WTC11 (cell line): ENCODE data around the gene TECR. TPM values are rescaled to one million over a fixed set of nuclear protein-coding genes. Genes with fewer than 3 reads are reported as not detected.

Source experiments
- ATAC-seq: fragments of 200-7000 bp; cut with Tn5 transposase; 2 replicates; pipeline ENCODE4 v1.10.0; 2021; ENCODE audit warnings: mild to moderate bottlenecking, moderate library complexity
- CTCF ChIA-PET: fragments of 300-600 bp; sonication (Branson Sonifier 250); formaldehyde crosslinking; loops from one replicate; lab custom pipeline; 2021; ENCODE audit warnings: antibody characterized with exemption; lab: Charles Lee
- POLR2A ChIA-PET: fragments of 350-600 bp; sonication (Branson Sonifier 250); formaldehyde crosslinking; loops from one replicate; lab custom pipeline; 2021; ENCODE audit warnings: antibody characterized with exemption; lab: Charles Lee
- DNase-seq: peaks from one replicate; pipeline ENCODE4 v3.0.0; 2021; ENCODE audit warnings: low spot score
- H3K27ac Mint-ChIP-seq: 2 replicates; pipeline ENCODE4 v1.8.0; 2021; ENCODE audit warnings: mixed read lengths
- H3K27me3 Mint-ChIP-seq: 2 replicates; pipeline ENCODE4 v1.8.0; 2021; ENCODE audit warnings: low read depth, mild to moderate bottlenecking, moderate library complexity, mixed read lengths
- H3K36me3 Mint-ChIP-seq: 2 replicates; pipeline ENCODE4 v1.8.0; 2021; ENCODE audit warnings: mixed read lengths
- H3K4me1 Mint-ChIP-seq: 2 replicates; pipeline ENCODE4 v1.8.0; 2022; ENCODE audit warnings: mixed read lengths
- H3K4me3 Mint-ChIP-seq: 2 replicates; pipeline ENCODE4 v1.8.0; 2021; ENCODE audit warnings: mild to moderate bottlenecking, moderate library complexity, mixed read lengths
- H3K9me3 Mint-ChIP-seq: 2 replicates; pipeline ENCODE4 v1.8.0; 2021; ENCODE audit warnings: mixed read lengths
- CREB1 ChIP-seq: sonication (generic); formaldehyde crosslinking; IDR thresholded peaks from 2 replicates; pipeline ENCODE4 v1.8.0; 2023; ENCODE audit warnings: mild to moderate bottlenecking, missing genetic modification reagents
- FOXK1 ChIP-seq: sonication (generic); formaldehyde crosslinking; IDR thresholded peaks from 2 replicates; pipeline ENCODE4 v1.8.0; 2022; ENCODE audit warnings: mild to moderate bottlenecking, moderate library complexity, missing genetic modification reagents
- GABPB1 ChIP-seq: sonication (generic); formaldehyde crosslinking; IDR thresholded peaks from 2 replicates; pipeline ENCODE4 v1.8.1; 2023; ENCODE audit warnings: mild to moderate bottlenecking, missing genetic modification reagents
- GRHL2 ChIP-seq: fragments of 250-450 bp; sonication (Bioruptor Pico); IDR thresholded peaks from 2 replicates; pipeline ENCODE4 v1.8.0; 2022; ENCODE audit warnings: mild to moderate bottlenecking, moderate library complexity; ENCODE audit not compliant: insufficient replicate concordance, severe bottlenecking
- MAX ChIP-seq: sonication (generic); formaldehyde crosslinking; IDR thresholded peaks from 2 replicates; pipeline ENCODE4 v1.8.0; 2022; ENCODE audit warnings: mild to moderate bottlenecking, missing genetic modification reagents
- NFATC4 ChIP-seq: fragments of 250-450 bp; sonication (Bioruptor Pico); IDR thresholded peaks from 2 replicates; pipeline ENCODE4 v1.9.0; 2021; ENCODE audit warnings: mild to moderate bottlenecking
- NFYB ChIP-seq: sonication (generic); formaldehyde crosslinking; conservative IDR thresholded peaks from 2 replicates; pipeline ENCODE4 v1.8.0; 2022; ENCODE audit warnings: low read depth, missing genetic modification reagents
- PRDM15 ChIP-seq: sonication (generic); formaldehyde crosslinking; IDR thresholded peaks from 2 replicates; pipeline ENCODE4 v1.8.0; 2022; ENCODE audit warnings: missing genetic modification reagents
- SMAD4 ChIP-seq: sonication (generic); formaldehyde crosslinking; IDR thresholded peaks from 2 replicates; pipeline ENCODE4 v1.8.0; 2022; ENCODE audit warnings: mild to moderate bottlenecking, missing genetic modification reagents
- SOX15 ChIP-seq: fragments of 250-450 bp; sonication (Bioruptor Pico); IDR thresholded peaks from 2 replicates; pipeline ENCODE4 v1.9.0; 2021; ENCODE audit warnings: mild to moderate bottlenecking
- USF2 ChIP-seq: sonication (generic); formaldehyde crosslinking; IDR thresholded peaks from 2 replicates; pipeline ENCODE4 v1.8.1; 2023; ENCODE audit warnings: mild to moderate bottlenecking, missing genetic modification reagents, moderate library complexity
- ZNF138 ChIP-seq: sonication (generic); formaldehyde crosslinking; conservative IDR thresholded peaks from 2 replicates; pipeline ENCODE4 v1.8.1; 2022; ENCODE audit warnings: mild to moderate bottlenecking, moderate library complexity, missing genetic modification reagents
- ZNF232 ChIP-seq: sonication (generic); formaldehyde crosslinking; IDR thresholded peaks from 2 replicates; pipeline ENCODE4 v1.8.0; 2022; ENCODE audit warnings: mild to moderate bottlenecking, missing genetic modification reagents
- ZNF281 ChIP-seq: sonication (generic); formaldehyde crosslinking; IDR thresholded peaks from 2 replicates; pipeline ENCODE4 v1.8.0; 2023; ENCODE audit warnings: mild to moderate bottlenecking, missing genetic modification reagents
- ZNF396 ChIP-seq: fragments of 250-450 bp; sonication (Bioruptor Pico); IDR thresholded peaks from 2 replicates; pipeline ENCODE4 v1.8.0; 2021; ENCODE audit warnings: mild to moderate bottlenecking, moderate library complexity, borderline replicate concordance
- ZNF423 ChIP-seq: fragments of 250-450 bp; sonication (Bioruptor Pico); IDR thresholded peaks from 2 replicates; pipeline ENCODE4 v2.1.2; 2022; ENCODE audit warnings: mild to moderate bottlenecking, moderate library complexity
- ZNF425 ChIP-seq: fragments of 250-450 bp; sonication (Bioruptor Pico); conservative IDR thresholded peaks from 2 replicates; pipeline ENCODE4 v1.9.0; 2021; ENCODE audit warnings: mild to moderate bottlenecking
- ZNF512 ChIP-seq: sonication (generic); formaldehyde crosslinking; IDR thresholded peaks from 2 replicates; pipeline ENCODE4 v1.8.1; 2022; ENCODE audit warnings: missing genetic modification reagents, borderline replicate concordance
- total RNA-seq: library from RNA; stranded (reverse); gene quantifications from 3 replicates; pipeline ENCODE4 v1.2.3, GENCODE V29; 2021

The TECR gene
- total RNA-seq, 1 experiment from 2014 or later: 161 TPM

GRCh38 chr19:14526423-14526822, 3.0 kb upstream of the TECR start:
- DNase-seq (no peak), ATAC-seq (no peak)
- no peak overlapping the region for H3K27ac Mint-ChIP-seq
- H3K4me3 Mint-ChIP-seq: no peak overlapping the region
- ChIA-PET CTCF (interaction anchor here (1.0 to 1.6 kb wide), 4 partner anchors 21 to 54 kb away, joined by 4 to 9 read pairs (median 4); no protein-coding TSS in a partner anchor), POLR2A (no interaction called here)
- H3K9me3 Mint-ChIP-seq: no peaks in the 10 kb centered on the region
- no peaks in the 10 kb centered on the region for H3K27me3 Mint-ChIP-seq
- no peaks in the 10 kb centered on the region for H3K36me3 Mint-ChIP-seq
- TF ChIP-seq GRHL2 (CRISPR knock-in tag) (no peak), MAX (CRISPR knock-in tag) (no peak), SOX15 (no peak), USF2 (CRISPR knock-in tag) (no peak), ZNF423 (no peak), PRDM15 (CRISPR knock-in tag) (no peak), NFATC4 (CRISPR knock-in tag) (no peak), ZNF396 (no peak), ZNF281 (CRISPR knock-in tag) (no peak), ZNF138 (CRISPR knock-in tag) (no peak), CREB1 (CRISPR knock-in tag) (no peak), ZNF425 (CRISPR knock-in tag) (no peak), FOXK1 (no peak), SMAD4 (CRISPR knock-in tag) (no peak), ZNF232 (no peak), GABPB1 (CRISPR knock-in tag) (no peak), NFYB (no peak), ZNF512 (CRISPR knock-in tag) (no peak)
- peaks cover 12% of the 10 kb centered on the region for H3K4me1 Mint-ChIP-seq
